Trophoblast cell (in vitro differentiated cells and primary cell): ENCODE measurements around the gene HSD17B7.

Experiments
- DNase-seq, 2 donors: peaks; one replicate each; pipeline ENCODE4 v3.0.0-alpha.2; 2016
- H2AFZ ChIP-seq: 2 replicates; pipeline ENCODE4 v1.6.1; 2013; ENCODE audit warnings: low read length, moderate library complexity, mild to moderate bottlenecking; ENCODE audit not compliant: insufficient read depth, poor library complexity
- H2AK5ac ChIP-seq: 2 replicates; pipeline ENCODE4 v1.6.1; 2013; ENCODE audit warnings: mild to moderate bottlenecking, low read length
- H2BK120ac ChIP-seq: 2 replicates; pipeline ENCODE4 v1.6.1; 2013; ENCODE audit warnings: low read length, mild to moderate bottlenecking, moderate library complexity; ENCODE audit not compliant: insufficient read depth, poor library complexity
- H2BK12ac ChIP-seq: 2 replicates; pipeline ENCODE4 v1.6.1; 2013; ENCODE audit warnings: mild to moderate bottlenecking, low read length, moderate library complexity
- H2BK5ac ChIP-seq: 2 replicates; pipeline ENCODE4 v1.6.1; 2013; ENCODE audit warnings: low read length, low read depth, moderate library complexity, mild to moderate bottlenecking; ENCODE audit not compliant: poor library complexity
- H3K14ac ChIP-seq: 2 replicates; pipeline ENCODE4 v1.6.1; 2013; ENCODE audit warnings: mild to moderate bottlenecking, low read length
- H3K18ac ChIP-seq: 2 replicates; pipeline ENCODE4 v1.6.1; 2013; ENCODE audit warnings: mild to moderate bottlenecking, low read length
- H3K23ac ChIP-seq: 2 replicates; pipeline ENCODE4 v1.6.1; 2013; ENCODE audit warnings: low read length
- H3K27ac ChIP-seq: 2 replicates; pipeline ENCODE4 v1.5.1; 2013; ENCODE audit warnings: low read depth, mild to moderate bottlenecking, inconsistent platforms, low read length, moderate library complexity
- H3K27me3 ChIP-seq: 2 replicates; pipeline ENCODE4 v1.6.1; 2013; ENCODE audit warnings: inconsistent platforms, mild to moderate bottlenecking, low read length, moderate library complexity; ENCODE audit not compliant: insufficient read depth
- H3K36me3 ChIP-seq, 2 experiments: 1 replicate in 1 of 2; 2 replicates in 1 of 2; pipeline ENCODE4 v1.6.1; 2013; ENCODE audit warnings: low read length in 2 of 2, mild to moderate bottlenecking in 2 of 2, moderate library complexity in 1 of 2; ENCODE audit not compliant: insufficient read depth in 2 of 2, control insufficient read depth in 1 of 2
- H3K4ac ChIP-seq: 2 replicates; pipeline ENCODE4 v1.6.1; 2013; ENCODE audit warnings: low read depth, mild to moderate bottlenecking, low read length, moderate library complexity
- H3K4me1 ChIP-seq, 2 experiments: 1 replicate in 1 of 2; 2 replicates in 1 of 2; pipeline ENCODE4 v1.6.1; 2013; ENCODE audit warnings: low read length in 2 of 2, mild to moderate bottlenecking in 2 of 2, moderate library complexity in 1 of 2; ENCODE audit not compliant: insufficient read depth in 2 of 2, control insufficient read depth in 1 of 2
- H3K4me2 ChIP-seq: 2 replicates; pipeline ENCODE4 v1.6.1; 2013; ENCODE audit warnings: inconsistent platforms, mild to moderate bottlenecking, low read length, moderate library complexity
- H3K4me3 ChIP-seq: 2 replicates; pipeline ENCODE4 v1.5.1; 2013; ENCODE audit warnings: mild to moderate bottlenecking, low read depth, low read length, inconsistent platforms
- H3K79me1 ChIP-seq: one replicate; pipeline ENCODE4 v1.6.1; 2013; ENCODE audit warnings: low read length
- H3K79me2 ChIP-seq: 2 replicates; pipeline ENCODE4 v1.6.1; 2013; ENCODE audit warnings: low read length, mild to moderate bottlenecking; ENCODE audit not compliant: control insufficient read depth, insufficient read depth, poor library complexity
- H3K9ac ChIP-seq: 2 replicates; pipeline ENCODE4 v1.6.1; 2013; ENCODE audit warnings: mild to moderate bottlenecking, low read length
- H3K9me3 ChIP-seq: 2 replicates; pipeline ENCODE4 v1.6.1; 2013; ENCODE audit warnings: low read depth, mild to moderate bottlenecking, control low read depth, inconsistent platforms, low read length; ENCODE audit not compliant: insufficient read depth
- H4K12ac ChIP-seq: 2 replicates; pipeline ENCODE4 v1.6.1; 2013; ENCODE audit warnings: low read depth, mild to moderate bottlenecking, low read length, moderate library complexity
- H4K8ac ChIP-seq: 2 replicates; pipeline ENCODE4 v1.6.1; 2013; ENCODE audit warnings: low read depth, mild to moderate bottlenecking, low read length, moderate library complexity
- H4K91ac ChIP-seq: one replicate; pipeline ENCODE4 v1.6.1; 2013; ENCODE audit warnings: low read depth, mild to moderate bottlenecking, low read length, moderate library complexity
- WGBS: extraction: QIAGEN DNeasy Blood & Tissue Kit; methylation state at CpG from one replicate; pipeline ENCODE4 v1.1.7; 2013; ENCODE audit warnings: missing lambda C conversion rate; ENCODE audit not compliant: insufficient read length, insufficient coverage; ENCODE audit errors: extremely low coverage; 5-methylcytosine and 5-hydroxymethylcytosine counted together

The HSD17B7 gene

DNA sequence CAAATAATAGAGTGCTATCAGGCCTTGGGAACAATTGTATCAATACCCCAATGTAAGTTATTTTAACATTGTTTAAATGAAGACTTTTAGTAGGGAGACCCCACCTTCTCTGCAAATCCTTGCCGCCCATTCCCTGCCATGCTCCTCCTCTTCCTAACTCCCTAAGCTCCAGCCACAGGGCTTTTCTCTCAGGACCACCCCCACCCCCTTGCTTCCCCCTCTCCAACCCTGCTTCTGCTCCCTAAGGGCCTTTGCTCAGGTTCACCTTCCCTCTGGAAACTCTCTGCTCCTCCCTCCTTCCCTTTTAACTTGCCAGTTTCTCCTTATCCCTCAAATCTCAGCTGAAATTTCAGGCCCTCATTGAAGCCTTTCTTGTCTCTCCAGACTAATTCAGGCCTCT is 53.7 kb downstream of the HSD17B7 start:
- Histone ChIP-seq H3K9me3 (peaks cover 2% of the 10 kb centered on the region), H3K4ac (no peak overlapping the region), H3K79me2 (no peaks in the 10 kb centered on the region), H3K27me3 (no peaks in the 10 kb centered on the region), H2AFZ (no peak overlapping the region), H4K8ac (no peak overlapping the region), H2BK12ac (no peak overlapping the region), H2AK5ac (no peak overlapping the region), H3K79me1 (no peaks in the 10 kb centered on the region), H3K27ac (no peak overlapping the region), H3K4me2 (no peak overlapping the region), H4K12ac (no peak overlapping the region), H2BK120ac (no peak overlapping the region), H3K9ac (no peak overlapping the region), H4K91ac (no peak overlapping the region), H2BK5ac (no peak overlapping the region), H3K14ac (no peak overlapping the region), H3K23ac (no peak overlapping the region), H3K36me3 (no peaks in the 10 kb centered on the region), H3K4me3 (no peak overlapping the region), H3K18ac (no peak overlapping the region), H3K4me1 (no peaks in the 10 kb centered on the region)
- no CpG with 5 or more reads among the region's 1 CpG for WGBS
- DNase-seq: no peak

- no CpG with 5 or more reads among the region's 16 CpGs for WGBS
- H3K9ac ChIP-seq: no peak overlapping the region
- H2AFZ ChIP-seq: no peak overlapping the region
Measured at GRCh38 chr1:162846256-162847212, 56.0 kb downstream of the HSD17B7 start.

DNA sequence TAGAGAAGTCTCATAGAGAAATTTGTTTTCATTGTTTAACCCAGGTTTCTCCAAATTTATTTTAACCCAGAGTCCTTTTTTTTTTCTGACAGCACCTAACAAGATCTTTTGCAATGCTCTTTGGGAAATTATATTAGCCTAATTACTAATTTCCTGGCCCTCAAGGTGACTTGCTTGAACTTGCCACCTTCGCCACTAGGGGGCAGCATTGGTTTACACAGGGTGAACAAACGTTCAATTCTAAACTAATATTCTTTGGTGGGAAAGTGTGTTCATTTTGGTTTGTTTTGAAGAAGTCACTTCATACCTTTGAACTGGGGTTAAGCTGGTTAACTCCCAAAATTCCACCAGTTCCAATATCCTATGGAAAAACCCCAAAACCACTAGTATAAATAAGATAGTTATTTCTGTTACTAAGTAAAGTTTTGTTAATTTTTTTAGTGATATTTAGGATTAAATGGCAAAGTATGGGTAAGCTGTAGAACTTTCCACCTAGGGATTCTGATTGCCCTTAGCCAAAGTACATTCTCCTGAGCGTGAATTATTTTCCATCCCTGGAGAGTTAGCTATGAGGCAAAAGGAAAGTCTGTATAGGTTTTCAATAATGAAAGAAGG is 57.4 kb downstream of the HSD17B7 start:
- no peak overlapping the region for H2BK12ac ChIP-seq
- H3K27me3 ChIP-seq: no peaks in the 10 kb centered on the region
- no peak overlapping the region for H2BK5ac ChIP-seq
- no peak overlapping the region for H3K9ac ChIP-seq
- no peak overlapping the region for H4K8ac ChIP-seq
- no peaks in the 10 kb centered on the region for H3K9me3 ChIP-seq
- no peak overlapping the region for H3K27ac ChIP-seq
- no peaks in the 10 kb centered on the region for H3K4me1 ChIP-seq
- no peaks in the 10 kb centered on the region for H3K79me1 ChIP-seq
- no peak overlapping the region for H3K23ac ChIP-seq
- no peak overlapping the region for H2AK5ac ChIP-seq
- H3K18ac ChIP-seq: no peak overlapping the region
- H3K79me2 ChIP-seq: no peaks in the 10 kb centered on the region
- no peak overlapping the region for H2BK120ac ChIP-seq
- no CpG with 5 or more reads among the region's 3 CpGs for WGBS
- H2AFZ ChIP-seq: no peak overlapping the region
- H4K12ac ChIP-seq: no peak overlapping the region
- H3K14ac ChIP-seq: no peak overlapping the region
- no peak overlapping the region for H3K4me2 ChIP-seq
- H4K91ac ChIP-seq: no peak overlapping the region
- no peak overlapping the region for H3K4me3 ChIP-seq
- no peaks in the 10 kb centered on the region for H3K36me3 ChIP-seq
- no peak overlapping the region for H3K4ac ChIP-seq
- DNase-seq: peak; percentile 47 to 89

More at GRCh38 chr1:162846256-162847212, 56.0 kb downstream of the HSD17B7 start:
- Histone ChIP-seq H3K79me2 (no peaks in the 10 kb centered on the region), H3K79me1 (no peaks in the 10 kb centered on the region), H3K4me3 (no peak overlapping the region), H3K27me3 (no peaks in the 10 kb centered on the region), H3K4me2 (no peak overlapping the region), H4K8ac (no peak overlapping the region), H3K9me3 (no peaks in the 10 kb centered on the region), H3K4ac (no peak overlapping the region), H4K91ac (no peak overlapping the region), H3K23ac (no peak overlapping the region), H2AK5ac (no peak overlapping the region), H3K4me1 (no peaks in the 10 kb centered on the region), H3K18ac (no peak overlapping the region), H3K14ac (no peak overlapping the region), H2BK120ac (no peak overlapping the region), H3K36me3 (no peaks in the 10 kb centered on the region), H2BK12ac (no peak overlapping the region), H4K12ac (no peak overlapping the region), H2BK5ac (no peak overlapping the region), H3K27ac (no peak overlapping the region)
- peak; percentile 61 to 84 for DNase-seq

DNA sequence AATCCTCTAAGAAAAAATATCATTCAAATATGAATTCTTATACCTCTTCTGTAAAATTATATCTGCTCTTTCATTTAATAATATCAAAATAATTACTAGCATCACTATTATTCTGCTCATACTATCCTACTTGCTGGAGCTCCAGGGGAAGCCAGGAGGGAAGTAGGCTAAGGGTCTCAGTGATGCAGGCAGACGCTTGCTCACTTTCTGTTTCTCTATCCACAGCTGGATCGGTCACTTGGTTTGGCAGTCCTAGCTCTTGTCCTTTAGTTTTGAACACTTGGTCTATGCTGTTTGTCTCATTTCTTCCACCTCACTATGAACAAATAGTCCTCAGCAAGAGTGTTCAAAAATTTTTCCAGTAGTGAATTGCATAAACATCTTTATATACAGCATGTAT is 59.2 kb downstream of the HSD17B7 start:
- Histone ChIP-seq H2AFZ (no peak overlapping the region), H3K4ac (no peak overlapping the region), H2BK5ac (no peak overlapping the region), H3K9ac (no peak overlapping the region), H2AK5ac (no peak overlapping the region), H3K9me3 (no peaks in the 10 kb centered on the region), H2BK120ac (no peak overlapping the region), H3K4me3 (no peak overlapping the region), H3K27me3 (no peaks in the 10 kb centered on the region), H4K8ac (no peak overlapping the region), H3K79me2 (no peaks in the 10 kb centered on the region), H3K27ac (no peak overlapping the region), H3K23ac (no peak overlapping the region), H2BK12ac (no peak overlapping the region), H3K18ac (no peak overlapping the region), H4K12ac (no peak overlapping the region), H3K14ac (no peak overlapping the region), H3K36me3 (no peaks in the 10 kb centered on the region), H4K91ac (no peak overlapping the region), H3K4me1 (no peaks in the 10 kb centered on the region), H3K79me1 (no peaks in the 10 kb centered on the region), H3K4me2 (no peak overlapping the region)
- no peak for DNase-seq
- no CpG with 5 or more reads among the region's 2 CpGs for WGBS
